OCI-M2 (cell line): ENCODE measurements around the gene BTG2.
"Not testable (repeated sequence)": the region's sequence is repeated elsewhere in the genome, so short reads cannot be mapped to it uniquely, and the experiment has no call there.

Experiments used
- DNase-seq: peaks from one replicate; lab custom pipeline; 2025; ENCODE audit not compliant: unreplicated experiment; lab: John Stamatoyannopoulos, UW

The BTG2 gene

DNA sequence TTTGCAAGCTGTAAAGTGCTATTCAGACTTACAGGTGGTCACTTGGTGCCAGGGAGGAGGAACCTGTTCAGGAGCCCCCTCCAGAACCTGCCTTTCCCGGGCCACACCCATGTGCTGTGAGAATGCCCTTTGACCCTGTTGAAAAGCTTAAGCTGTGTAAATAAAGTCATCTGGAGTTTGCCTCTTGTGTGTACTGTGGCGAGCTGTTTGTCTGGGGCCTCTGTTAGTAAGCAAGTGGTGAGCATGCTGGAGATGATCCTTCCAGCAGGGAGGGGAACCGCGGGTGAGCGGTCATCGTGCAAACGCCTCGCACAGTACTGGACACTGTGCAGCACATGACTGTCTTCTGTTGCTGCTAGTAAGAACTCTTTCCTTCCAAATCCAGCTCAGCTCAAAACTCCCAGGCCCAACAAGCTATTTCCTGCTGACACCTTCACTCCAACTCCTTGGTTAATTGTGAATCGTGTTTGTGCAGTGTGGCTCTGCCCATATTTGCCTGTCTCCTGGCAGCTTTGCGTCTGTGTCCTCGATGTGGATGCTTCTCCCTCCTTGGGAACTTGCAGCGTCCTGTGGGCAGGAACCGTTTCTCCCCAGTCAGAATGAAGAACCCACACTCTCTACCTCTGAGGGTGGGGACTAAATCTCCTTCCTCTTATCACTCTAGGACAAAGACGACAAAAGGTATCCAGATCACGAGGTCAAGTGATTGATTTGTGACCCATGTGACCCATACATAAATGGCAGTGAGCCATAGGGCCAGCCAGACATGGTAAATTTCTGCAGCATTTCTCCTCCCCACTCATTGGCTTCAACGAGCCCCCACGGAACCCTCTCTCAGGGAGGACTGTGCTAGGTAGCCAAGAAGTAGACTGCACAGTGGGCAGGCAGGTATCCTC lies 13.9 kb upstream of the BTG2 start:
- DNase-seq = no peak

DNA sequence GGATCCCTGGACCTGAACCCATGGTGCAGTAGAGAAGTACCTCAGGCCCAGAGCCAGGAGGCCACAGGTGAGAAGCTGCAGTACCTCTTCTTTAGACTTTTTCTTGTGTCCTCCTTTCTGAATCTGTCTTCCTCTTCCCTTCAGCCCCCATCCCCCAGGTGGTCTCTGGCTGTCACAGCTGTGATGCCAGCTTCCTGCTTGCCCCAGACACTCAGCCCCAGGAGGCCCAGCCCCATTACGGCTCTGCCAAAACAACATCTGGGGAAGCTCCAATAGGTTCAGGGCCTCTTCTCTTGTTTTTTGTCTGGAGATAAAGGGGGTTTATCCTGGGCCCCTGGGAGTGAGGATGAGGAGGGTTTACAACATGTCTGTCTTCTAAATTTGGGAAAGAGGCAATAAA lies 9.5 kb upstream of the BTG2 start:
- DNase-seq = no peak

DNA sequence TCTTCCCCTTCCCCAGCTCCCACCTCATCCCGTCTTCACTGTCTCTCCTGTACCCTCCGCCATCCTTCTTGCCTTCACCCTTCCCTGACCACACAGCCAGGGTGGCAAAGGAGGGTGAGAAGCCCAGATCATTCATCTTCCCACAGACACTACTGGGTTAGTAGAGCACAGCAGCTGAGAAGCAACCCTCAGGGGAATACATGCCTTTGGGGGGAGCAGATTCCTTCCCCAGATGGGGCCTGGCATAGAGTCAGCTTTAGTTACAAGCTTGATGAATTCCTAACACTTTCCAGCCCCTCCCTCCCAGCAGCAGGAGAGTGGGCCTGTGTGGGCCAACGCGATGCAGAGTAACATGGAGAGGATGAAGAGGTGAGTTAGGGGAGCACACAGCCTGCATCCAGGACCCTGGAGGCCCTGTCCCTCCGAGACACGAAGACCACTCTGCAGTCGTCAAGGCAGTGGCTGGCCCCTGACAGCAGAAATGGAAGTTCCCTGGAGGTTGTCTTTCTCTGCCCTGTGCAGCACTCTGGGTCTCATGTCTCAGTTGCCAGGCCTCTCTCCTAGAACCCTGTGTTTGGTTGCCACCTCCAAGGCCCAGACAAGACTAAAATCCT lies 8.8 kb upstream of the BTG2 start:
- DNase-seq = no peak

GRCh38 chr1:203299169-203299568 lies 6.2 kb upstream of the BTG2 start:
- no peak for DNase-seq

DNA sequence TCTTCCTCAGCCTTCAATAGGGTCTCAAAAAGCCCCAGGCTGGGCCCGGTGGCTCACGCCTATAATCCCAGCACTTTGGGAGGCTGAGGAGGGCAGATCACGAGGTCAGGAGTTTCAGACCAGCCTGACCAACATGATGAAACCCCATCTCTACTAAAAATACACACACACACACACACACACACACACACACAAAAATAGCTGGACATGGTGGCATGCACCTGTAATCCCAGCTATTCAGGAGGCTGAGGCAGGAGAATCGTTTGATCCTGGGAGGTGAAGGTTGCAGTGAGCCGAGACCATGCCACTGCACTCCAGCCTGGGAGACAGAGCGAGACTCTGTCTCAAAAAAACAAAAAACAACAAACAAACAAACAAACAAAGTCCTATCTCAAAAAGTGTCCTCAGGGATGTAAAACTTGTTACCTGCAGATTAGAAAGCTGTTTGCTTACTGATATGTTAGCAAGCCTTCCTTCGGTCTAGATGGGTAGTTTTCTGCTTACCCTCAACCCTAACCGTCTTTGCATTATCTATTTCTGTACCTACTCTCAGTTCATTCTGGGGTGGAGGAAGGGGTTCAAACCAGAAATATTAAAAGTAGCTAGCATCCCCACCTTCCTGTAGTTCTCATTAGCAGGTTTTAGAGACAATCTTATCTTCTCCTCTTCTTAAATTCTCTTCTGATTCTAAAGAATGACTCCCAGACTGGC lies 5.4 kb upstream of the BTG2 start:
- DNase-seq = not testable (repeated sequence)

GRCh38 chr1:203300441-203301330 lies 4.6 kb upstream of the BTG2 start:
- peak; percentile 42 for DNase-seq

GRCh38 chr1:203301331-203301668 lies 4.0 kb upstream of the BTG2 start:
- DNase-seq = no peak

DNA sequence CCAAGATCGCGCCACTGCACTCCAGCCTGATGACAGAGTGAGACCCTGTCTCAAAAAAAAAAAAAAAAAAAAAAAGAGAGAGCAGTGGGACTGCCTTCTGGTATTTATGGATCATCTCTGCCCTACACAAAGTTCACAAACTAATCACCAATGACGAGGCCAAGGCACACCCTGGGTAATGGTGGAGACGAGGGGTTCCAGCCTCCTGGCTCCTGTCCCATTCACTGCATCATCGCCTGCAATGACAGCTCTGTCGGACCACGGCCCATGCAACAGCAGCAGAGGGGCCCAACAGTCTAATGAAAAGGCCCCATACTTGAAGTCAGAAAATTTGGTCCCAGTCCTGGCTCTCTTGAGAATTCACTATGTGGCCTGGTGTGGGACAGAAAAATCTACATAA lies 2.9 kb upstream of the BTG2 start:
- no peak for DNase-seq

- DNase-seq = no peak
Observed at GRCh38 chr1:203302894-203303293, 2.4 kb upstream of the BTG2 start.

DNA sequence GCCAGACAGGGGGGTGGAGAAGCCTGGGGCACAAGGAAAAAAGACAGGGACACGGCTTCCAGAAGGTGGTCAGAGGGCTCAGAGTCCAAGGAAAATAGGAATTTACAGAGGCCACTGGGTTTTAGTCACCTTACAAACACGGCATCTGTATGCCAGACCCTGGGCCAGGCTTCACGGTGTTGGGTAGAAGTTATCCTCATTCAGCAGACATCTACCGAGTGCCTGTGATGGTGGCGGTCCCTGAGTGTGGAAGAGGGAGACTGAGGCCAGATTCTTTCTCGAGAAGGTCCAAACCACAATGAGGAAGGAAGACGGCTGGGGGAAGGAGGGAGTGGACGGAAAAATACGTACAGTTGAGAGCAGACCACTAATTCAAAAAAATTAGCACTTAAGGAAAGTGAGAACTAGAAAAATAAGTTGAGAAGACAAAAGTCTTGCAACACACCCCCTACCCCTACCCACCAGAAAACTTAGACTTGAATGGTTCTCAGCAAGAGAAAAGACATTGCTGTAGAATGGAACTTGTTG lies 864 bp upstream of the BTG2 start:
- DNase-seq = no peak

- DNase-seq = no peak
Observed at GRCh38 chr1:203305809-203306088, 430 bp downstream of the BTG2 start.

DNA sequence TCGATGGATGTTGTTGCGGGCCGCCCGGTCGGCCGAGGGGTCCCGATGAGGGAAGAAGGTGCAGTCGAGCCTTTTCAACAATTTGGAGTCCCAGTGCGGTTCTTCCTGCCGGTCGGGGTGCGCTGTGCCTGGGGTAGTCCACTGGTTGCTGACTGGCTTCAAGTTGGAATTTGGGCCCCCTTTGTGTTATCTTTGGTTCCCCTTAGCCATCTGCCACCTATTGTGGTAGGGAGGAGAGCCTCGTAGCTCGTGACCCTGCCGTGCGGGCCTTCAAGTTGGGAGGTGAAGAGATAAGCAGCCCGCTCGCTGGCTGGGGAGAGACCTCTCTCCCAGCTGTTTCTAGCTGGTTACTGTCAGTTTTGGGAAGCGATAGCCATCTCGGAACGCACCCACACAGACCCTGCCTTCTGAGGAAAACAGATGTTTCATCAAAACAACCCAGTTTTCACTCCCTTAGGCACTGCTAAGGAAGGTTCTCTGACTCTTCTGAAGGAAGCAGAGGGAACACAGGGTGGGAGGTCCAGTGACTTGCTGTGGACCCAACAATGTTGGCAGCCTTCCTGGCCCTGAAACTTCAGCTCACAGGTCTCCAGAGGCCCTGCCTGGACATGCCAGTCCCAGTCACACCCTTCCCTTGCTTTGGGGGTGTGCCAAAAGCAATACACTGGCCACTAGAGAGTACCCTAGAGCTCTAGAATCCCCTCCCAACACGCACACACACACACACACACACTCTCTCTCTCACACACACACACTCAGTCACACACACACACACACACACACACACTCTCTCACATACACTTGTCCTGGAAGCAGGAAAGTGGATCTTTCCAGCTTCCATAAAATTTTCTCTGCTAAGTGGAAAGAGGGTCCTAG lies 1.0 kb downstream of the BTG2 start:
- DNase-seq = peak; percentile 83

GRCh38 chr1:203306965-203307541 lies 1.7 kb downstream of the BTG2 start:
- DNase-seq = no peak

DNA sequence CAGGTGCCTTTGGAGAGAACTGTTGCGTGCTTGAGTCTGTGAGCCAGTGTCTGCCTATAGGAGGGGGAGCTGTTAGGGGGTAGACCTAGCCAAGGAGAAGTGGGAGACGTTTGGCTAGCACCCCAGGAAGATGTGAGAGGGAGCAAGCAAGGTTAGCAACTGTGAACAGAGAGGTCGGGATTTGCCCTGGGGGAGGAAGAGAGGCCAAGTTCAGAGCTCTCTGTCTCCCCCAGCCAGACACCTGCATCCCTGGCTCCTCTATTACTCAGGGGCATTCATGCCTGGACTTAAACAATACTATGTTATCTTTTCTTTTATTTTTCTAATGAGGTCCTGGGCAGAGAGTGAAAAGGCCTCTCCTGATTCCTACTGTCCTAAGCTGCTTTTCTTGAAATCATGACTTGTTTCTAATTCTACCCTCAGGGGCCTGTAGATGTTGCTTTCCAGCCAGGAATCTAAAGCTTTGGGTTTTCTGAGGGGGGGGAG lies 2.4 kb downstream of the BTG2 start:
- DNase-seq = no peak

DNA sequence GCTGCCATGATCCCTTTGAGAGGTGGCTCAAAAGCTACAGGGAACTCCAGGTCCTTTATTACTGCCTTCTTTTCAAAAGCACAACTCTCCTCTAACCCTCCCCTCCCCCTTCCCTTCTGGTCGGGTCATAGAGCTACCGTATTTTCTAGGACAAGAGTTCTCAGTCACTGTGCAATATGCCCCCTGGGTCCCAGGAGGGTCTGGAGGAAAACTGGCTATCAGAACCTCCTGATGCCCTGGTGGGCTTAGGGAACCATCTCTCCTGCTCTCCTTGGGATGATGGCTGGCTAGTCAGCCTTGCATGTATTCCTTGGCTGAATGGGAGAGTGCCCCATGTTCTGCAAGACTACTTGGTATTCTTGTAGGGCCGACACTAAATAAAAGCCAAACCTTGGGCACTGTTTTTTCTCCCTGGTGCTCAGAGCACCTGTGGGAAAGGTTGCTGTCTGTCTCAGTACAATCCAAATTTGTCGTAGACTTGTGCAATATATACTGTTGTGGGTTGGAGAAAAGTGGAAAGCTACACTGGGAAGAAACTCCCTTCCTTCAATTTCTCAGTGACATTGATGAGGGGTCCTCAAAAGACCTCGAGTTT lies 3.1 kb downstream of the BTG2 start:
- DNase-seq = no peak

DNA sequence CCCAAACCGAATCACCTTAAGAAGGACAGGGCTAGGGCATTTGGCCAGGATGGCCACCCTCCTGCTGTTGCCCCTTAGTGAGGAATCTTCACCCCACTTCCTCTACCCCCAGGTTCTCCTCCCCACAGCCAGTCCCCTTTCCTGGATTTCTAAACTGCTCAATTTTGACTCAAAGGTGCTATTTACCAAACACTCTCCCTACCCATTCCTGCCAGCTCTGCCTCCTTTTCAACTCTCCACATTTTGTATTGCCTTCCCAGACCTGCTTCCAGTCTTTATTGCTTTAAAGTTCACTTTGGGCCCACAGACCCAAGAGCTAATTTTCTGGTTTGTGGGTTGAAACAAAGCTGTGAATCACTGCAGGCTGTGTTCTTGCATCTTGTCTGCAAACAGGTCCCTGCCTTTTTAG lies 3.6 kb downstream of the BTG2 start:
- no peak for DNase-seq

- peak; percentile 62 for DNase-seq
Observed at GRCh38 chr1:203311368-203312301, 6.3 kb downstream of the BTG2 start.
